HG03045 (cell line): ENCODE results near the gene OTOP2.

Source experiments
- ATAC-seq: cut with Tn5 transposase; IDR thresholded peaks from one replicate; pipeline ENCODE4 v1.9.1; 2021; ENCODE audit warnings: mild to moderate bottlenecking, moderate library complexity; ENCODE audit not compliant: unreplicated experiment

The OTOP2 gene

GRCh38 chr17:74924250-74924948, at the start of gene OTOP2:
Gene OTOP2 (plus strand): TSS chr17:74924273. CDS start chr17:74924633, 360 bp downstream.
- no peak for ATAC-seq

GRCh38 chr17:74874615-74875037, 49.4 kb upstream of the OTOP2 start:
- ATAC-seq: no peak

- no peak for ATAC-seq
These were observed 48.7 kb upstream of the OTOP2 start for GRCh38 chr17:74875155-74875976.

GRCh38 chr17:74875977-74876593, 48.0 kb upstream of the OTOP2 start:
- ATAC-seq: no peak

- no peak for ATAC-seq
These were observed 46.2 kb upstream of the OTOP2 start for GRCh38 chr17:74877592-74878548.

- no peak for ATAC-seq
These were observed 45.4 kb upstream of the OTOP2 start for GRCh38 chr17:74878658-74879057.

- ATAC-seq: no peak
These were observed 44.8 kb upstream of the OTOP2 start for GRCh38 chr17:74879308-74879707.

- no peak for ATAC-seq
These were observed 43.0 kb upstream of the OTOP2 start for GRCh38 chr17:74881073-74881472.

- ATAC-seq: no peak
These were observed 41.4 kb upstream of the OTOP2 start for GRCh38 chr17:74882517-74883240.

- ATAC-seq: no peak
These were observed 40.8 kb upstream of the OTOP2 start for GRCh38 chr17:74883241-74883745.

- ATAC-seq: no peak
These were observed 35.6 kb upstream of the OTOP2 start for GRCh38 chr17:74888469-74888868.

GRCh38 chr17:74890554-74890953, 33.5 kb upstream of the OTOP2 start:
- ATAC-seq: no peak

GRCh38 chr17:74892013-74892841, 31.8 kb upstream of the OTOP2 start:
- no peak for ATAC-seq

- no peak for ATAC-seq
These were observed 30.8 kb upstream of the OTOP2 start, which contains the start of gene FADS6 for GRCh38 chr17:74892974-74893911. Gene FADS6 (minus strand): TSS chr17:74893633. CDS start chr17:74893595, 38 bp downstream.

- ATAC-seq: no peak
These were observed 30.0 kb upstream of the OTOP2 start for GRCh38 chr17:74893936-74894671.

- ATAC-seq: no peak
These were observed 25.6 kb upstream of the OTOP2 start for GRCh38 chr17:74898376-74898946.

- ATAC-seq: no peak
These were observed 23.9 kb upstream of the OTOP2 start for GRCh38 chr17:74900208-74900607.
